NCI-H524 treated with DMSO at 0.1 percent for 48 hours (cell line): ENCODE results near the gene DUS1L.

Experiments
- DNase-seq: peaks from one replicate; lab custom pipeline; 2025; lab: John Stamatoyannopoulos, UW

DUS1L gene

GRCh38 chr17:82055023-82055964 lies 10.3 kb downstream of the DUS1L start:
- DNase-seq: no peak

- DNase-seq: no peak
These were observed 11.1 kb downstream of the DUS1L start for GRCh38 chr17:82054351-82055022.

GRCh38 chr17:82053556-82054263 lies 11.9 kb downstream of the DUS1L start:
- no peak for DNase-seq

- no peak for DNase-seq
These were observed 12.5 kb downstream of the DUS1L start for GRCh38 chr17:82053130-82053529.

GRCh38 chr17:82052638-82053059 lies 13.0 kb downstream of the DUS1L start:
- DNase-seq: no peak

GRCh38 chr17:82051776-82052637 lies 13.6 kb downstream of the DUS1L start, which contains the start of the genes GPS1 and RFNG:
TSS of gene GPS1 (plus strand) at chr17:82051898. CDS start at chr17:82051932, 34 bp downstream.
TSS of gene RFNG (minus strand) at chr17:82051811. CDS start at chr17:82051766, 45 bp downstream.
- no peak for DNase-seq

GRCh38 chr17:82050761-82051641 lies 14.6 kb downstream of the DUS1L start:
- no peak for DNase-seq

- DNase-seq: no peak
These were observed 15.3 kb downstream of the DUS1L start for GRCh38 chr17:82050152-82050760.

- DNase-seq: no peak
These were observed 16.1 kb downstream of the DUS1L start for GRCh38 chr17:82049521-82049971.

- no peak for DNase-seq
These were observed 16.5 kb downstream of the DUS1L start for GRCh38 chr17:82049106-82049505.

- no peak for DNase-seq
These were observed 17.0 kb downstream of the DUS1L start for GRCh38 chr17:82048571-82048971.

GRCh38 chr17:82047914-82048570 lies 17.6 kb downstream of the DUS1L start:
- DNase-seq: no peak

- no peak for DNase-seq
These were observed 18.2 kb downstream of the DUS1L start for GRCh38 chr17:82047379-82047778.

GRCh38 chr17:82046903-82047302 lies 18.7 kb downstream of the DUS1L start:
- DNase-seq: no peak

GRCh38 chr17:82045936-82046484 lies 19.6 kb downstream of the DUS1L start:
- no peak for DNase-seq

GRCh38 chr17:82043507-82043906 lies 22.1 kb downstream of the DUS1L start:
- no peak for DNase-seq

GRCh38 chr17:82042649-82043048 lies 23.0 kb downstream of the DUS1L start:
- no peak for DNase-seq

GRCh38 chr17:82041144-82041814 lies 24.3 kb downstream of the DUS1L start:
- no peak for DNase-seq
